IPS DF 4.7 (cell line): Measurements from ENCODE around the gene CDH13.

Experiments
- DNase-seq: peaks from one replicate; pipeline ENCODE4 v3.0.0-alpha.2; 2013; ENCODE audit warnings: low spot score; ENCODE audit errors: extremely low read depth

The CDH13 gene

GRCh38 chr16:82651921-82652601 lies 25.3 kb downstream of the CDH13 start:
- no peak for DNase-seq

DNA sequence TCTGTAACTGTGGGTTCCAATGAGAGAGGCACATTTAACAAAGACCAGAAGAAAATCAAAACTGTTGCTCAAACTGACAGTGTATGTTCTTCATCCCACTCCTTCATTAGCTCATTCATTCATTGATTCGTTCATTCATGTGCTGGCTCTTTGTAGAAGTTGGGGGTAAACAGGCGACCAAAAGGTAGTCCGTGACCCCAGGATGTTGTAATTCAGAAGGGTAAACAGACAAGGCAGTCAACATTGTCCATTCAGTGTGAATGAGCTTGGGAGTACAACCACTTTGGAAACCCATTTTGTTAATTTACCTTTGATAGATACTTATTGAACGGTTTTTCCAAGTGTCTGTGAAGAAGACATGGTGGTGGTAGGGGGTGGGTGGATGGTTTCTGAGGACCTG lies 26.1 kb downstream of the CDH13 start:
- no peak for DNase-seq

DNA sequence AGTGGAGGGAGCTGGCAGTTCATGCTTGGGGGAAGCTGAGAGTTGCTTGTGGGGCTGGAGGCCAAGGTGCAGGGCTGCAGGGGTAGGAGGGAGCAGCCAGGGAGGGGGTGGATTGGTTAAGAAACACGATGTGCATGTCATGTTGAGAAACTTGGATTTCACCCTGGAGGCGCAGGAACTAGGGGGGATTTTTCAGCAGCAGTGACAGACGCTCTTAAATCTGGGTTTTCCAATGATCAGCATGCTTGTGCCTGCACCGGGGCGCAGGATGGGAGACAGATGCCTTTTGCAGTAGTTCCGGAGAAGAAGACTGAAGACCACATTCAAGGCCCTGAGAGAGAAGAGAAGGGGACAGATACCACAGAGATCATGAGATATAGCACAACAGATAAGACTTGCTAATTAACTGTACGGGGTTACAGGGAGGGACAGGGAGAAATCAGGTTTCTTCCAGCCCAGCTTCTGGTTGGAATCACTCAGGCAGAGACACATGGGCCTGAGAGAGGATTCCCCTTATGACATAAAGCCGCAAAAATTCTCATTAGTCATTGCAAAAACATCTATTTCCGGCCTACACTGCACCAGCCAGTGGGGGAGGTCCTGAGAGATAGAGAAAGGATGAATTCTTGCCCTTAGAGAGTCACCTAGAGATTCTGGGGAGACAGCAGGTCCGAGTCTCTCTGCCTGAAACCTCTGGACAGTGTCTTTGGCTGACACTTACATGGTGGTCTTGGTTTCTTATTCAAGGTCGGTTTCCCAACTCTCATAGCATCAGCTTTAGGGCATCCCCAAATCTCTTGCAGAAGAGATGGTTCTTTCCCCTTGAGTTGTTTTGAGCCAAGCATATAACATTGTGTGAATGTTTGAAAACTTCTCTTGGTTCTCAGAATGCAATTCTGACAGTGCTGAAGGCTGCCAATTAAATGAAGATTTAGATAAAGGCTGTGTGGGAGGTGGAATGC lies 27.1 kb downstream of the CDH13 start:
- DNase-seq: no peak

DNA sequence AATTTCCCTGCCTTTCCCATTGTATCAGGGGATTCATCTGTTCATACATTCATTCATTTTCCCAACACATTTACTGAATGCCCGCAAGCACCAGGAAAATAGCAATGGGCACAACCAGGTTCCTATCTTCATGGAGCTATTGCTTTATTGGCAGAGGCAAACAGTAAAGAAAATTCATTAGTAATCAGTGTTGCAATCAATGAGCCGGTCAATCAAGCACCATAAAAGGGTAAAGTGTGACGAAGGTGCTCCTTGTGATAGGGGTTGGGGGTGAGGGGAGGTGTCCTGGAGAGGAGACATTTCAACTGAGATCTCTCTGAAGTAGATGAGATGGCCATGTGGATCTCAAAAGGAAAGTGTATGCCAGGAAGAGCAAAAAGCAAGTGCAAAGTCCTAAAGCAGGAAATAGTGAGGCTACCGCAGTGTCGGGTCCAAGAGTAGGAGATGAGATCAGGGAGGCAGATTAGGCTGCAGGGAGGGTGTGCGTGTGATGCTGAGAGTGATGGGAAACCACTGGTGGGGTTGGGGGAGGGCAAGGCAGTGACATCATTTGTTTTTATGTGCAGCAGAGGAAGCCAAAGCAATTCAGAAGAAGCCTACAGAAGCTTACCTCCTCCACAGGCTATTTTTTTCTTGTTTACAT lies 28.4 kb downstream of the CDH13 start:
- DNase-seq: no peak

DNA sequence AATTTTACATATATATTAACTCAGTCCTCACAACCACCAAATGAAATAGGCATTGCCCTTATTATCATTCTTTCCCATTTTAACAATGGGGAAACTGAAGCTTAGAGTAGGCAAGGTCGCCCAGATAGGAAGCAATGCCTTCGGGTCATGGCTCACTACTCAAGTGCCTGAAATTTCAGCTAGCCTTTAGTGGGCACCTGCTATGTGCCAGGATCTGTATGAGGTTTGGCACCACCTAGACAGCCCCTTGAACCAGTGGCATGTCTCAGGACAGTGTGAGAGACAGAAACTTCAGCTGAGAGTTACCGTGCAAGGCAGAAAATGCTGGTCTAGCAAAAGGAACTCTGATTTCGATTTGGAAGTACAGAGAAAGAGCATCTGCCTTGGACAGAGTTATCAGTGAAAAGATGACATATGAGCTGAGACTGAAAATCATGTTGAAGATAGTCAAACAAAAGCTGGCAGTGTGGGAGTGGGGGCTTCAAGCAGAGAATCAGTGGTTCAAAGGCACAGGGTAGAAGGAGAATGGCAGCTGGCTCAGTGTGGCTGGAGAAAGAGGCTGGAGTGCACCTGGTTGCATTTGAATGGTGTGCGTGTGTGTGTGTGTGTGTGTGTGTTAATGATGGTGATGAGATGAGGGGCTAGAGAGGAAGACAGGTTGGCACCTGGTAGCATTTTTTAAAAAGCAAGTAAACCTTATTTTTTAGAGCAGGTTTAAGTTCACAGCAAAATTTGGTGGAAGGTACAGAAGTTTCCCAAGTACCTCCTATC lies 29.1 kb downstream of the CDH13 start:
- DNase-seq: no peak

GRCh38 chr16:82657239-82657638 lies 30.5 kb downstream of the CDH13 start:
- no peak for DNase-seq

GRCh38 chr16:82657786-82658185 lies 31.0 kb downstream of the CDH13 start:
- no peak for DNase-seq

DNA sequence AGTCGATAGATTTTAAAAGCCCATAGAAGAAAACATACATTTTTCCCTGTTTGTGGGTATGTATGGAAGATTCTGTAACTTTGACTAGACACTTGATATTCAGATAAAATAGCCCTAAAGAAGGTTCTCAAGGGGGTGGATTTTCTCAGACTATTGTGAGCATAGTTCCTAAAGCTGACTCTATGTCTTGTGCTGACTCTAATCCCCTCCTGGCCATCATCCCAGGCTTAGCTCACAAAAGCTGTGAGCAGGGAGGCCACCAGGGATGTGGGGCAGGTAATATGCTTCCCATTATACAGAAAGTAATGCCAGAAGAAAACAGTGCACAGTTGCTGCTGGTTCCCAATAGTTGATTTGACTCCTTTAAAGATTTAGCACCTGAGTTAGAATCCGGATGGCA lies 32.0 kb downstream of the CDH13 start:
- no peak for DNase-seq

- no peak for DNase-seq
These were observed 33.4 kb downstream of the CDH13 start for GRCh38 chr16:82660075-82660645.

GRCh38 chr16:82660966-82661365 lies 34.2 kb downstream of the CDH13 start:
- DNase-seq: no peak

GRCh38 chr16:82664181-82664580 lies 37.4 kb downstream of the CDH13 start:
- no peak for DNase-seq

GRCh38 chr16:82665025-82665424 lies 38.3 kb downstream of the CDH13 start:
- DNase-seq: no peak

- DNase-seq: no peak
These were observed 40.7 kb downstream of the CDH13 start for GRCh38 chr16:82667437-82667836.

DNA sequence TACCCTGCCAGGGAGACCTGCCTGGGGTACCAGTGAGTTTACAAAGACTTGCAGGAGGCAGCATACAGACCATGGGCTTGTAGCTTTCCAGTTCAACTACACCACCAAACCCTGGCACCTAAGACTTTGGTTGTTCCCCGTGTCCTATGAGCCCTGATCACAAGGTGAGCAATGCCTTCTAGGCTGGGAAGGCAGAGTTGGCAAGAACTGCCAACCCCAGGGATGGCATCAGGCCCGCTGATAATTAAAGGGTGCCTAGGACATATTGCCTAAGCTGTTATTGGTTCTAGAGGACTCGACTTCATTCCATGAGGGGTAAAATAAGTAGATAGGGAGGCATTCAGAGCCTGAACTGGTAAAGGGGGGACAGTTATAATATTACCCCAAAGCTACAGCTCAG lies 41.3 kb downstream of the CDH13 start:
- DNase-seq: no peak

DNA sequence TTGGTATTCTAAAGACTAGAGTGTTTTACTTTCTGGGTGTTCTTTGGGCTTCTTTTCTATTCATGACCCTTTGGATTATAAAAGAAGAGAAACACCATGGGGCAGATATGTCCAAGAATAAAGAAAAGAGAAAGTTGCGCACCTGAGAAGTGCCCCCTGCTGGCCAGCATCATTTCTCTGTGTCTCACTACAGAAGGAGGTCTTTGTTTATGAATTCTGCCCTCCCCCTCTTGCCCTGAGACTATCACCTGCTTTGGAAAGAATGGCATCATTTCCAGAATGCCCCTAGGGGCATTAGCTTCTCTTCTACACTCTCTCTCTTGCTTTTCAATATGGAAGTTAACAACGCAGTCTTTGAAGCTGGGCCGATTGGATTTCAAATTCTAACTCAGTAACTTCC lies 45.0 kb downstream of the CDH13 start:
- DNase-seq: no peak

- no peak for DNase-seq
These were observed 45.9 kb downstream of the CDH13 start for GRCh38 chr16:82672676-82673075.

- DNase-seq: no peak
These were observed 48.5 kb downstream of the CDH13 start for GRCh38 chr16:82675300-82675699.

GRCh38 chr16:82681592-82681991 lies 54.8 kb downstream of the CDH13 start:
- no peak for DNase-seq

GRCh38 chr16:82682767-82683166 lies 56.0 kb downstream of the CDH13 start:
- DNase-seq: no peak

- no peak for DNase-seq
These were observed 57.5 kb downstream of the CDH13 start for GRCh38 chr16:82684256-82684655.

- no peak for DNase-seq
These were observed 58.8 kb downstream of the CDH13 start for GRCh38 chr16:82685526-82685925.
